GM19193 (cell line): ENCODE measurements around the gene LTB4R2.
A peak's percentile ranks its signal among the peaks of the same experiment; 100 is the strongest.

ENCODE experiments used
- POLR2A ChIP-seq: IDR thresholded peaks from 4 replicates; pipeline ENCODE4 v1.6.1; 2011; ENCODE audit not compliant: insufficient read depth, insufficient read length; ENCODE audit errors: extremely low read depth

Gene LTB4R2

DNA sequence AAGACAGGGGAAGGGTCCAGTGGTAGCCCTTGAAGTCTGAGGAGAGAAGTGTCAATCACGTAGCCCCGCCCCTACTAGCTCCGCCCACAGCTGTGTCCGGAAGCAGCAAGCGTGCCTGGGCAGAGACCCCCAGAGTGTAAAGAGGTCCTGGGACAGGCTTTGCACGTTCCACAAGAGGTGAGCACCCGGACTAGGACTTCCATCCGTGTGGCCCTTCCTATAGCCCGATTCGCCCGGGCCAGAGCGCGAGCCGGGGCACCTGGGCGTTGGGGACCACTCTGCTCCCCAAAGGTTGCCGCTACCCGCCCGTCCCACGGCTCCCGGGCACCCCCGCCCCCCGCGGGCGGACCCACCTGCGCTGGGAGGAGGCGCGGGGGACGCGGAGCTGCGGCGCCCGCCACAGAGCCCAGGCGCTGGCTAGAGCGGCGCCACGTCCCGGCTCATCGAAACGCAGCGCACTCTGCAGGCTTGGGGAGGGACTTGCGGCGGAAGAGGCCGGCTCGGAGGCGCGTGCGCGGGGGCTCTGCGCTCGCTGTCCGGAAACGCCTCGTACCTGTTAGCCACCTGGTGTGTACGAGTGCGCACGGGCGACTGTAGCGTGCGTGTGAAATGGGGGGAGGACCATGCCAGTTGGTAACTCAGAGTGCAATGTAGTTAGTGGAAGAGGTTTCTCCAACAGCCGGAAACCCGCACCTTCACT lies 38.7 kb upstream of the LTB4R2 start, which contains the start of gene RABGGTA:
RABGGTA (minus strand) TSS at position 464 of the 700 bp plus-strand sequence. CDS start 482 bp downstream, outside the sequence.
- peak; percentile 91 for TF ChIP-seq POLR2A

DNA sequence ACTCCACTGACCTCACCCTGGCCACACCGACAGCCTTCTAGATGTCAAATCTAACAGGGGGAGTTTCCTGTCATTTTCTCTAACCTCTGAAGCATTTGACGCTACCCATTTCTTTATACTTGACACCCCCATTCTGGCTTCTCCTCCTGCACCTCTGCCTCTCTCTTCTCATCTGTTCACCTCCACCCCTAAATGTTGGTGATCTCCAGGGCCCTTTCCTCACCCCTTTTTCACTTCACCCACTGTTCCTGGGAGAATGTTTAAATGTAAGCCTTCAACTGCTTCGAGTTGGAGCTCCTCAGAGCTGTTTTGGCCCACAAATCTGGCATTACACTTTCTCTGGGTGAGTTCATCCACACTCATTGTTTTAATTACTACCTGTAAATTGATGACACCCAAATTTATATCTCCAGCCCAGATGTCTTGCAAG lies 38.1 kb upstream of the LTB4R2 start:
- TF ChIP-seq POLR2A = no peak

DNA sequence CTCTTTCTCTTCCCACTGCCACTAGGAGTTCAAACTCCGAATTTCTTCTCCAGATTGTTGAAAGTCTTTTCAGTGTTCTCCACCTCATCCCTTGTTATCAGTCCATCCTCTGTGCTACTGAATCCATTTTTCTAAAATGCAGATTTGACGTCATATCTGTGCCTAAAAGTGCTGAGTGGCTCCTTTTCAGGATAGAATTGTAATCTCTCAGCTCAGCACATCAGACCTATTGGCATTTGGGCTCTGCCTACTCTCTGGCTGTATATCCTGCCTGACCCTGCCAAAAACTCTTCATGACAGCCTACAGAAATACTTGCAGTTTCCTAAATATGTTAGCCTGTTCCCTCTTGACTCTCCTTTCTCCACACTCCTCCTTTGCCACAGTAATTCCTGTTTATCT lies 37.5 kb upstream of the LTB4R2 start:
- TF ChIP-seq POLR2A = no peak

DNA sequence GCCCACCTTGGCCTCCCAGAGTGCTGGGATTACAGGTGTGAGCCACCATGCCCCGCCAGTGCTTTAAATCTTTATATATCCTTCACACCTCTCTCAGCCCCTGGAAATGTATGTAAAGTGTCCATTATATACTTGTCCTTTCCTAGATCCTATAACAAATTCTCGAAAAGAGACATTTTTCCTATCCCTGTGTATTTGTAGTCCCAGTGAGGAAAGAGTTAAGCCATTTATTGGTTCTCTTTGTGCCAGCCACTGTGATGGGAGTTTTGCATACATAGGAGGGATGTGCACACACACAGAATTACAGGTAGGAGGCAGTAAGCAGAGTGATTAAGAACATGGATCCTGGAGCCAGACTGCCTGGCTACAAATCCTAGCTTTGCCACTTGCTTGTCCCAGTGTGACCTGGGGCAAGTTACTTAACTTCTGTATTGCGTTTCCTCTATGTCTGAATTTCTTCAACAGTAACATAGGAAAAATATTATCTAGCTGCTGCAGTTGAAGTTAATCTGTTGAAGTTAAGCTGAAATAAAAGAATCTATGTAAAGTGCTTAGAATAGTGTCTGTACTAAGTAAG lies 36.4 kb upstream of the LTB4R2 start:
- TF ChIP-seq POLR2A = no peak

DNA sequence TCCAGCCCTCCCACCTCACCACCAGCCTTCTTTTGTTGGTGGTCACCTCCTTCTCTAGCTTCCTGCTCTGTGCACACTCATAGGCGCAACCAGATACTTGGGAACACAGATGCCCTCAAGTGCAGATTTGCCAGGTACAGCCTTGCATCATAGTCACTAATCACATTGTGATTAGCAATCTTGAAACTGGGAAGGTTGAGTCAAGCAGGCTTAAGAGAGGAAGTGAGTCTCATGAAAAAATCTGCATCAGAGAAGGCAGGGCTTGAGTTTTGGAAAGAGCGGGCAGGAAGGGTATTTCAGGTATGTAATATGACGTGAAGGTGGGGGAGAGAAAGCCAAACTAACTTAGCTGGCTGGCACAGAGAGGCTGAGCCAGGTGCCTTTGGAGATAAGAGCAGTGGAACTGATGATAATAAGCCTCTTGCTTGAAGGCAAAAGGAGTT lies 35.8 kb upstream of the LTB4R2 start:
- TF ChIP-seq POLR2A = peak; percentile 29

DNA sequence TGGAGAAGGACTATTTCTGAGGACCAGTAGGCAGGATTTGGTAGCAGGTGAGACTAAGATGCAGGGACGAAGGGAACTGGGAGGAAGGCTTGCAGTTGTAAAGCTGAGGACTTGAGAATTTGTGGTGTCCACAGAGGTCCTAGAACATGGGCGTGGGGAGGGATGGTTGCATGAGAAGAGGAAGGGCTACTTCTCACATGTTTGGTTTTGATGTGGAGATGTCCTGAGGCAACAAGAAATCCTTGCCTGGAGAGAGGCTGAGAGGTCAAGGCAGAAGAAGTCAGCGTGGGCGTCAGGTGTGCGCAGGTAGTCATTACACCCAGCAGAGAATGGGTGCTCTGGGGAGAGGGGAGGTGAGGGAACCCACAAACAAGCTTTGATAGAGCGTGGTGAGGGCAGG lies 32.9 kb upstream of the LTB4R2 start:
- no peak for TF ChIP-seq POLR2A

DNA sequence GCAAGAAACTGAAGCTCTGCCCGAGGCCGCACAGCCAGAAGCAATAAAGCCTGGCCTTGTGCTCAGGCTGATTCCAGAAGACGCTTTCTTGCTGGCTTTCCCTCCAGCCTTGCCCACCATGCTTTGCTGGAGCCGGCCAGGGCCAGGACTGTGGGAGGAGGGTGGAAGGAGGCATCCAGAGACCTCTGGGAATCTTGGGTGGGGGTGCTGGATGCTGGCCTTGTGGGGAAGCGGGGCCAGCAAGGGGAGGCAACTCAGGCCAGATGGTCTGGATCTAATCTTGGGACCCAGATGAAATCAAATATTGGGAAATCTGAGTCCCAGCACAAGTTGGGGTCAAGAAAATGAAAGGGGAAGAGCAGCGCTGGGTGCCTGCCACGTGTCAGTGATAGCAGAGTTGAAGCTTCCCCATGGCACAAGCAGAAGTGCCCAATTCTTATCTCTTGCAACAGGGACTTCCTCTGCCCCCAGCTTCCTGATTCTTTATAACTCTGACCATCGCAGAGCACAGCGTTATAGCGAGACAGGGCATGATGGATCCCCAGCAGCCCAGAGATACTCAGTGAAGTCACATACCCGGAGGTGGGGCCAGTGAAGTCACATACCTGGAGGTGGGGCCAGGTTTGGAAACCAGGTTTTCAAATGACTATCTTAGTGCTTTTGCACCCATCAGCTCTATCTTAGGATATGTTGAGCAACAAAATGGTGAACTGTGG lies 32.2 kb upstream of the LTB4R2 start:
- TF ChIP-seq POLR2A = no peak

DNA sequence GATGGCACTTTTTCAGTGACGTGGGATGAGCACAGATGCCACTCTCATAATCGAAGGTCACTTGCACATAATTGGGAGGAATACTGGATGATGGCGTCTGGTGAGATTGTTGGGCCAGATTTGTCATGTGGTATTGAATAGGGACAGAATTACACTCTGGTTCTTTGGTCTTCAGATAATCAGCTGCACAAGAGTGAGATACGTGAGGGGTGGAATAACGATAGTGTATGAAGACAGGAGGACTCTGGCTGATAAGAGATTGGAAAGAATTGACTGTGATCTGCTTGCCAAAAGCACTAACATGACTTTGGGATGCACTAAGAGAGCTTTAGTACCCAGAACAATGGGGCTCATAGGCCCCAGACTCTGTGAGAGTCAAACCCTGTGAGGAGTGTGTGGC lies 31.5 kb upstream of the LTB4R2 start:
- TF ChIP-seq POLR2A = no peak

DNA sequence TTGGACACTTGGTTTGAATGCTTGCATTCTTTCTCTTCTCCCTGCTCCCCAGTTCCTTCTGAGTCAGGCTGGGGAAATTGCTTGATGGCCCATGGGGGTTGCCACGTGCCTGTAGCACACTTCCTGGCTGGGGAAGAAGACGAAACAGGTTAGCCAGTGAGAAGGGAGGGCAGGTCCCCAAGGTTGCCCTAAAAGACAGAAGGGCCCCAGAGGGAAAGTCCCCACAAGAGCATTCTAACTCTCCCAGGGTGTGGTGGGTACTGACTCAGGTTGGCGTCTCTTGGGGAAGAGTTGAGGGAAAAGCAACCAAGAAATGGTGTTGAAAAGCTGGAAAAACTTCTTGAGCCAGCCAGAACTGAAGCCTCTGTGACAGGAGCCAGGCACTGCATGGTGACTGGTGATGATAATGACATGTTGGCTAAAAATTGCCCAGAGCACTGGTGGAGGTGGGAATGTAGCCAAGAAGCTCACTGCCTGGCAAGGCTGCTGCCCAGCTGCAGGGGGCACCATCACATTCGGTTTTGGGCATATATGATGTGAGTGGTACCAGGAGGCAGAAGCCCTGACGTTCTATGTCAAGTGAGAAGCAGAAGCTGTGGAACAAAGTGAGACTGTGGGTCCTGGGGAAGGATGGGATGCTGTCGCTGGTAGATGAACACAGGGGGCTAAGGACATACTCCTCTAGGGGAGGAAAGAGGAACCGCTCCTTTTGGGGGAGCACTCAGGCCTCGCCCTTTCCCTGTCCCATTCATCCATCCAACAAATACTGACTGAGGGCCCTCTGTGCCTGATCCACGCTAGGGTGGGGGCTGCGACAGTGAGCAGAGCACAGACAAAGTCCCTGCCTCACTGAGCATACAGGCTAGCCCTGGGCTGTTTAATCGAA lies 30.4 kb upstream of the LTB4R2 start:
- no peak for TF ChIP-seq POLR2A

DNA sequence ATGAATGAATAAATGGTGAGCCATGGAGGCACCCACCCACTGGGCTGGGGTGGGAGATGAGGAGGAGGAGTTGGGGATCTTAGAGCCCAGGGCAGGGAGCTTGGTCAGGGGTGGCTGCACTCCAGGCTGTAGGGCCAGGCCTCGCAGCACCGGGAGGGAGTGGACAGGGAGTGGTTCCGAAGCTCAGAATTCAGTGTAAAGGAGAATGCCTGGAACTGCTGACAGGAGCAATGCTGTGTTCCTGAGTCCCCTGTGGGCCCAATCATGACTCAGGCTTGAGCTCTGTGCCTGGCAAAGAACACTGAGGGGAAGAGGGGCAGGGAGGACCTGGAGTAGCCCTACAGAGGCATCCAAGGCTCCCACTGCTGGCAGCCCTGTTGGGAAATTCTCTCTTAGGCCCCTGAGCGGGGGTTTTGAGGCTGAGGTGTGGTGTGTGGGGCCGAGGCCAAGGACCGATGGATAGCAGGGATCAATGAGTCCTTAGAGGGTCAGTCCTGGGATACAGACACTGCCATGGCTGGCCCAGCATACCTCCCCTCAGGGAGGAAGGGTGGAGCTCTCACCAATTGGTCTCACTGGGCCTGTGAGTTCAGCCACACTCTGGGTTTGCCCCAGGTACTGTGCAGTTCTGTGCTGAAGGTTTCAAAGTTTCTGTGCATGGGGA lies 29.0 kb upstream of the LTB4R2 start:
- no peak for TF ChIP-seq POLR2A

DNA sequence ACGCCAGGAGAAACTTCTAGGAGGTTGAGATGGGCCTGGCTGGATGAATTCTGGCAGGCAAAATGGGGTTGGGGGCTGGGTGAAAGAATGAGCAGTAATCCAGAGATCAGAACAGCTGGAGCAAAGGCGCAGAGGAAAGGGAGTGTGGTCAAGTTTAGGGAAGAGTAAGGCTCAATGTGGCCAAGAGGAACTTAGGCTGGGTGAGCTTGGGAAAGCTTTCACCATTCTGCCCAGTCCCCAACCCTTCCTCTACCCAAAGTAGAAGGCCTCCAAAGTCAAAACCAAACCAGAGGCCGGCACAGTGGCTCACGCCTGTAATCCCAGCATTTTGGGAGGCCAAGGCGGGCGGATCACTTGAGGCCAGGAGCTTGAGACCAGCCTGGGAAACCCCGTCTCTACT lies 28.3 kb upstream of the LTB4R2 start:
- no peak for TF ChIP-seq POLR2A

DNA sequence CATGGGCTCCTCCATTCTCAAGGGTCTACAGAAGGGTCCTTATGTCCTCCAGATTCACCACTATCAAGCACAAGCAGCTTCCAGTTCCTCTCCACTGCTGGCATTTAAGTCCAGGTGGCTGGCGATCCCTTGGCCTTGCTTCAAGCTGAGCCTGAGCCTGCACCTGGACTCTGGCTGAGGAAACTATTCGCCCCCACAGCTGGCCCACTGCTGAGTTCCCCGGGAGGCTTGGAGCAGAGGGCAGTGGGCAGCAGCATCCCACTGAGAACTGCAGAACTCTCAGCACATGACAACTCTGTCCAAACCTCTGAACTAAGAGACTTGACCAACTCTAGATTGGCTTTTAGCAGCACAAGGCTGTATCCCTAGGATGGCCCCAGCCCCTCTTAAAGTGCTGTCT lies 27.2 kb upstream of the LTB4R2 start:
- TF ChIP-seq POLR2A = no peak

DNA sequence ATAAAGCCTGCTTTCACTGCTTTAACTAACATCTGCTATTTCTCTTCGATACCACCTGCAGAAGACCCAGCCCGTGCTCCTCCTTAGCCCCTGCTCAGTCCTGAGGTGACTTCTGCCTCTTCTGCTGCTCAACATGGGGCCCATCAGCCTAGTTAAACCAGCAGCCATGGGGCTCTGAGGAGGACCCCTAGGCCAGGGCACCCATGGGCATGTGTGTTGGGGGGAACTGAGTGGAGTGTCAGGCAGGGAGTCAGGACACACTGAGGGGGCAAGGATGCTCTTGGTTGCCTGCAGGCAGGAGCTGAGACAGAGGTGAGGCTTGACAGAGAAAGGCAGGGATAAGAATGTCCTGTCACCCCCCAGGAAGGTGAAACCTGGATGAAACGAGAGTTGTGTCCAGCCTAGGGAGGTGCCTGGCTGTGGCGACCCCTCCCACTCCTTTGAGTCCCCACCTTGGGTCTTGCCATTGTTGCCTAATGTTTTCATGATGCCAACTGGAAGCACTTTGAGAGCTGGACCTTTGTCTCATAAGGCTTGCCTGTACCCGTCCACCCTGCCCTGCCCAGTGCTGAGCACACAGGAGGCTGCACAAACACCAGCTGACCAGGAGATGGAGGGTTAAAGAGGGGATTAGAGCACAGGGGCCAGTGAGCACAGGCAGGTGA lies 26.0 kb upstream of the LTB4R2 start:
- TF ChIP-seq POLR2A = no peak

DNA sequence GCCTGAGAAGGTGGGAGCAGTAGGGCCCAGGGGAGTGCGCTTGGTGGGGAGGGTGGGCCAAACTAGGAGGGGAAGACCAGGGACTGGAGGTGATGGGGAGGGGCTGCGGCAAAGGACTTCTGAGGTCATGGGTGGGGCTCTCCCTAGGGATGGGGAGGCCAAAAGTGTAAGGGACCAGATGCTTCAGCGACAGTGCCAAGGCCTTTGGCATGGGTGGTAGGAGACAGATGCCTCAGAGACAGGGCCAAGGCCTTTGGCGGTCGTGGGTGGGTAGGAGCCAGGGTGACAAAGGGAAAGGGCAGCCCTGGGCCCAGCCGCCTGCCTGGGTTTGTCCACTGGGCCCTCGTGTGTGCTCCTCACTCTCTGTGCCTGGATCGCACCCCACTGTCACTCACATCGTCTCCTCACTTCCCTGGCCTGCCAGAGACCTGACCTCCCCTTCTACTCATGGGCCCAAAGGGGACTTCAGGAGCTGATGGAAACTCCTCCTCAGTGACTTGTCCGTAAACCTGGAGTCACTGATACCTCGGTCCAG lies 25.4 kb upstream of the LTB4R2 start:
- no peak for TF ChIP-seq POLR2A

DNA sequence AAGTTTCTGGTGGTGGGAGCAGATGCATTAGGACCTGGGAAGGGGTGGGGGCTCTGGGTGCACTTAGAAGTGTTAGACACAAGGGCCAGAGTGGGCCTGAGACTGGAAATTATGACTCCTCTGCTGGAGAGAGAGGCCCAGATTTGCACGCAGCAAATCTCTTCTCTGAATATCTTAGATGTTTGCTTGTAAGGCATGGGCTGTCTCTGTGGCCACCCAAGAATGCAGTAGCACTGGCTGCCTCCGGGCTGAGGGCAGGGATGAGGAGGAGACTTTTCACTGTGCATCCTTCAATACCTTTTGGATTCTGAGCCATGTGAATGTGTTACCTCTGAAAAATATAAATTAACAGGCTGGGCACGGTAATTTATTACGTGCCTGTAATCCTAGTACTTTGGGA lies 24.6 kb upstream of the LTB4R2 start:
- no peak for TF ChIP-seq POLR2A
